HG02763 (cell line): ENCODE results near the gene CNRIP1.

Source experiments
- ATAC-seq: cut with Tn5 transposase; IDR thresholded peaks from one replicate; pipeline ENCODE4 v1.9.1; 2021; ENCODE audit warnings: mild to moderate bottlenecking, moderate library complexity; ENCODE audit not compliant: unreplicated experiment

CNRIP1 gene

DNA sequence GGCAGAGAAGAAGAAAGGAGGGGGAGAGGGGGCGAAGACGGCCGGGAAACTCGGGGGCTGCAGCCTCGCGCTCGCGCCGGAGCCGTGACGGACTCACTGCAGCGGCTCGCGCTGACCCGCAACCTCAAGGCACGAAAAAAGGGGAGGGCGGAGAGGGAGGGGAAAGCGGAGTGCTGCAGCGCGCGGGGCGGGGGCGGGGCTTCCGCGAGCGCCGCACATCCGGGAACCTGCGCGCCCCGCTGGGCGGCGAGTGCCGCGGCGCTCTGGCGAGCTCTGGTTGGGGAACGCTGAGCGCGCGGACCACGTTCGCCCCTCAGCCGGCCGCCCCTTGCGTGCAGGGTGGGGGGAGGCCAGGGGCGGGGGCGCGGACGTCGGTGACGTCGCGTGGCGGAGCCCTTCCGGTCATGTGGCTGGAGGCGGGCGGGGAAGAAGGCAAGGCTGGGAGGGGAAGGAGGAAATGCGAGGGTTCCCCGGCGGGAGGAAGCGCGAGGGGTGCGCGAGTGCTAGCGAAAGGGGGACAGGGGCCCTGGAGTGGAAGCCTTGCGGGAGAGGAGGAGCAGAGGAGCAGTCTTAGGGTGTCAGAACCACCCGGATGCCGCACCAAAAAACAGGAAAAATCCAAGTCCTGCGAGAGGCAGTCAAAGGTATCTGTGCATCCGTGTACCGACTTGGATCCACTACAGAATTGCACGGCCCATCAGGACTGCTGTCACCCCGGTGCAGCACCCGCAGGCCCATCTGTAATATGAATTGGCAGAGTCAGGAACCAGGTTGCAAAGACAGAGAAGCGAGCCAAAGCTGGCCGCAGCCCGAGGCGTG is 67.1 kb downstream of the CNRIP1 start, which contains the start of gene PPP3R1:
Gene PPP3R1 (minus strand): TSS at position 133 of the 819 bp plus-strand sequence. CDS start 405 bp downstream, outside the sequence.
- peak; percentile 83 for ATAC-seq

DNA sequence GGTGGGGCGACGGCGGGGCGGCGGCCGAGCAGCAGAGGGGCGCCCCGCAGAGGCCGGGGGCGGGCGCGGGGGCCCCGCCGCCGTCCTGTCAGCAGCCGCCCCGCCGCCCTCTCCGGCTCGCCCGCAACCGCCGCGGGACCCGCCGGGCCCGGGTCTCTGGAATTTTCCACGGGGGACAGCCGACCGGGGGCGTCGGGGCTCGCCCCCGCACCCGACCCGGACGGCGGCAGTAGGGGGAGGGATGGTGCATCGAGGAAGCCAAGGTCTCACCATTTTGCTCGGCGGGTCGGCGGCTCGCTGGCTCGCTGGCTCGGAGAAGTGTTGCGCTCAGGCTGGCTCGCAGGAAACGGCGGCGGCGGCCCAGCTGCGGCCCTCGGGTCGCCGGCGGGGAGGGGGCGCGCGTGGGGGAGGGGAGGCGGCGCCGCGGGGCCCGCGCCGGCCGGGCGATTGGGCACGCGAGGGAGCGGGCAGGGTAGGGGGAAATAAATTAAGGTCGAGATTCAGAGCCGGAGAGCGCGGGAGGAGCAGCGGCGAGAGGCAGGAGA is 67.8 kb downstream of the CNRIP1 start:
- ATAC-seq: peak; percentile 4

DNA sequence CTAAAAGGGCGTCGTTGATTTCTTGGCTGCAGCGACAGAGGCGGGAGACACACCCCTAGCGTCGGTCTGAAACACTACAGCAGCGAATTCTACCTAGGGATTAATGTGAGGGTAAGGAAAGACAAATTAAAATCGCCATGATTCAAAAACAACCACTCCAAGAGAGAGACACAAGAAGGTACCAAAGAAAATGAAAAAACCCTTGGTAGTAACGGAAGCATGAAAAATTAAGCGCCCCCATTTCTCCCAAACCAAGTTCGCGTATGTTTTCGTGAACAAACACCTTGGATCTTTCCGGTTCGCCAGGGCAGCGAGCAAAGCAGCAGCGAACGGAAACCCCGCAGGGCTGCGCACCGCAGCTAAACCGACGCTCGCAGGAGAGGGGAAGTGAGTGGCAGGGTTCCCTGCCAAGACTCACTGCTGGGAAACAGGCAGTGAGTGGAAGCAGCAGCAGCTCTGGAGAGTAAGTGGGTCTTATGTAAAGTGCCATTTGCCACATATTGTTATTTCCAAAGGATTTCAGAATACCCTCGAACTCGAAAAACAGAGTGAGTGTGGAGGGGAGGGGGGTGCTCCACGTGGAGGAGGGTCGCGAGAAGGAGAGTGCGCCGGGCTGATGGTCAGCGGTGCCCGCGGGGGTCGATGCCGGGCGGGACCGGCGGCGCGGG is 68.4 kb downstream of the CNRIP1 start:
- ATAC-seq: peak; percentile 49

DNA sequence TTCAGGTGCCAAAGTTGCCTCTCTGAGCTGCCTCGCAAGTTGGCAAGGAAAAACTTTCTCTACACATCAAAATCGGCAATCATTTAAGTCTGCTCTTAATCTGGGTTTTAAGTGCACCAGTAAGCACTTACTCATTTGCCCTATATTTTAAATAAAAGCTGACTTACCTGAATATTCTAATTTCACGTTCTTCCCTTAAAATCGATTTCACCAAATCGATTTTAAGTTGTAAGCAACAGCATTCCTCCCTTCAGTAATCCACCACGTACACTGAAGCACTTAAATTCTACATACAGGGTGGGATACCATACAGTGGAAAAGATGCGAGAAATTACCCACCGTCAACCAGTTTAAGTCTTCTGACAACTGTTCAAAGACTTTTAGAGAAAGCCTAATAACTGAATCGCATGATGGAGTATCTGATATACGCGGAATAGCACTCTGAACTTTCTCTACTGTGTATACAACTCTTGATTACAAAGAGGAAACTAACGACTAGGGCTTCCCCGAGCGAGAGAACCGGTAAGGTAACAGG is 69.0 kb downstream of the CNRIP1 start:
- no peak for ATAC-seq

DNA sequence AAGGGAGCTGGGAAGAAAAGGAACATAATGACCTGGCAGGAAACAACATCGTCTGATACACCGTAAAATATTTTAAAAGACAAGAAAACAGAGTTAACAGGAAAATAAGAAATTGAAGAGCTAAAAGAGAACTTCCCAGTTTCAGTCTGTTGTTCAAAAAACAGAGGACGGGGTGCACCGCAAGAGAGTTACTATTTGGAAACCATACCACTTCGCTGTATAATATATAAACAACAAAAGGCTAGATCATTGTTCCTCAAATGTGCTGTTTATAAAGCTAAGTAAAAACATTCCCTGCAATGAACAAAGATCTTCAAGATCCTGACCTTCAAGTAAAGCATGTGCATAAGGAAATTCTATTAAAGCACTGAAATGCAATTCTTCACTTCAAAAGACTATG is 69.6 kb downstream of the CNRIP1 start:
- ATAC-seq: no peak

DNA sequence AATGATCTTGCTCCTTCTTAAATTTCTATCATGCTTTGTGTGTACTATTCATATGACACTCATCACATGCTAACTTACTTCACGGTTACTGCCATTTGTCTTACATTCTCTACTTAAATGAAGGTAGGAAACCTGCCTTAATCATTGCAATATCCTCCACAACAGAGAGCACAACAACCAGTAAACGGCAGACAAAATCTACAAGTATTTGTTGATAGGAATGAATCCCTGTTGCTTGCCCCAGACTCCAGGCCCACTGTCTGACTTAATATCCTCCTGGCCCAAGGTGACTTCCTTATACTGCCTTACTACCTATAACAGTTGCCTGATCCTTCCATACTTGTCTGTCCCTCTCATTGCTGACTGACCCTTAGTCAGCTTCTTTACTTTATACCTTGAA is 70.9 kb downstream of the CNRIP1 start:
- ATAC-seq: no peak

DNA sequence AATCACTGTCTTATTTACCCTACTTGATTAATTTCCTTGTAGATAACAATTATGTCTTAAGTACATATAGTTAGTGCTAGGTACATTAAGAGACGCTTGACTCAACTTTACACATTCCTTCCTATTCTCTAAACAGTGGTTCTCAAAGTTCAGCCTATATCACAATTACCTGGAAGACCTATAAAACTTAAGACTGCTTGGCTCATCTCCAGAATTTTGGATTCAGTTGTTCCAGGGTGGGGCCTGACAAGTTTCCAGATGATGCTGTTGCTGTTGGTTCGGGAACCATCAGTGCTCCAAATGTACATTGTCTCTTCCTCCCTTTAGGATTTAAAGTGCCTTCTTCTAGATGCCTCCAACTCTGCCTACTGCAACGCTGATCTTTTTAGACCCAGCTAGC is 71.4 kb downstream of the CNRIP1 start:
- no peak for ATAC-seq

DNA sequence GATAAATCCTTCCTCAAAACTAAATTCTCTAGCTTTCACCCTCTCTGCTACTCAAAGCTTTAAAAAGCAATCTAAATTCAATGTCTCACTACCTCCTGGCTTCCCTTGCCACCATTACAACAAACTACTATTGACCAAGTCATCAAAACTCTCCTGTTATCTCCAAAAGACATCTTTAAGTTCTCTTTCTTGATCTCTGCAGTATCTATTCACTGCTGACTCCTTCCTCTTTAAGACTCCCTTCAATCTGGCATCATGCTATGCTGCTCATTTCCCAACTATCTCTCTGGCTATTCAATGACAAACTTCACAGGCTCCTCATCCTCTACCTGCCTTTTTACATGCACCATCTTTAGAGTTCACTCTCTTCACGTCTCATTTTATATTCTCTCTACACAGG is 73.4 kb downstream of the CNRIP1 start:
- ATAC-seq: no peak

DNA sequence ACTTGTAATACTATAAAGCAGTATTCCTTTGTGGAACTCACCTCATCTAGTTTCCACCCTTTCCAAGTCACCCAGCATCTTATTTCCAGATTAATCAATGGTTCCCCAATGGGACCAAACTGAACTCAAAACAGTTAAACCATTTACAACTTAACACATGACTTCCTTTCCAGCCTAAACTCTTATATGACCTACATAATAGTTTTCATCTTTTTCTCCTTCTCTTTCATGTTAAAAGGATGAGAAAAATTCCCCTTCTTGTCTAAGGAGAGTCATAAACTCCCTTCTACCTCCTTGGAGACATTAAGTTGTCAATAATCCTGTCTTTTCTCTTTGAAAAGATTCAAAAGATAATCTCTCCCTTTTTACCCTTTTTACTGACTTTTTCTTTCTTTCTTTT is 74.1 kb downstream of the CNRIP1 start:
- no peak for ATAC-seq

DNA sequence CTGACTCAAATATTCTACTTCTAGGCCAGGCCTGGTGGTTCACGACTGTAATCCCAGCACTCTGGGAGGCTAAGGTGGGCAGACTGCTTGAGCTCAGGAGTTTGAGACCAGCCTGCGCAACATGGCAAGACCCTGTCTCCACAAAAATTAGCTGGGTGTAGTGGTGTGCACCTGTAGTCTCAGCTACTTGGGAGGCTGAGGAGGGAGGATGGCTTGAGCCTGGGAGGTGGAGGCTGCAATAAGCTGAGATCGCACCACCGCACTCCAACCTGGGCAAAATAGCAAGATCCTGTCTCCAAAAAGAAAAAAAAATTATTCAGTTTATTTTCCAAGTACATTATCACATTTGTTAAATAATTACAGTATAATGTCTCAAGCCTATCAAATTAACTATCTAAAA is 74.7 kb downstream of the CNRIP1 start:
- no peak for ATAC-seq

DNA sequence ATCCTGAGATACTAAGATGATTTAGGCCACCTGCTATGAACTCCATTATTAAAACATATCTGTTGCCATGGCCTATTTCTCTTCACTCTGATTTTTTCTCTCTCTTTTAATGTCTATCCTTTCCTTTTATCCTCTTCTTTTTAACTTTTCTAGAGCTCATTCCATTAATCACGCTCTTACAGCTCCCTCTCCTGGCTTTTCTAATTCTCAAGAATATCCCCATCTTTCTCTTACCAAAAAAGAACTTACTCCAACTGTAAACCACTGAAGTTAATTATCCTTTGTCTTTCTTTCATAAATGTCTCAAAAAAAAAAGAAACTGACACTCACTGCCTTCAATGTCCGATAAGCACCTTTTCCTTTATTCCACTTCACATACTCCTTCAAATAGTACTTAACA is 75.3 kb downstream of the CNRIP1 start:
- no peak for ATAC-seq
